ENCODE results near the gene CEMP1. TPM values are rescaled to one million over a fixed set of nuclear protein-coding genes. Genes with fewer than 3 reads are reported as not detected.
A peak's percentile ranks its signal among the peaks of the same experiment; 100 is the strongest.

CEMP1 gene
- total RNA-seq, 5 donors from 2014 or later (not counting 1 experiment from before 2014, with no cell fraction given) = 0.26 to 3.1 (median 1.1) TPM; not detected in 1

DNA sequence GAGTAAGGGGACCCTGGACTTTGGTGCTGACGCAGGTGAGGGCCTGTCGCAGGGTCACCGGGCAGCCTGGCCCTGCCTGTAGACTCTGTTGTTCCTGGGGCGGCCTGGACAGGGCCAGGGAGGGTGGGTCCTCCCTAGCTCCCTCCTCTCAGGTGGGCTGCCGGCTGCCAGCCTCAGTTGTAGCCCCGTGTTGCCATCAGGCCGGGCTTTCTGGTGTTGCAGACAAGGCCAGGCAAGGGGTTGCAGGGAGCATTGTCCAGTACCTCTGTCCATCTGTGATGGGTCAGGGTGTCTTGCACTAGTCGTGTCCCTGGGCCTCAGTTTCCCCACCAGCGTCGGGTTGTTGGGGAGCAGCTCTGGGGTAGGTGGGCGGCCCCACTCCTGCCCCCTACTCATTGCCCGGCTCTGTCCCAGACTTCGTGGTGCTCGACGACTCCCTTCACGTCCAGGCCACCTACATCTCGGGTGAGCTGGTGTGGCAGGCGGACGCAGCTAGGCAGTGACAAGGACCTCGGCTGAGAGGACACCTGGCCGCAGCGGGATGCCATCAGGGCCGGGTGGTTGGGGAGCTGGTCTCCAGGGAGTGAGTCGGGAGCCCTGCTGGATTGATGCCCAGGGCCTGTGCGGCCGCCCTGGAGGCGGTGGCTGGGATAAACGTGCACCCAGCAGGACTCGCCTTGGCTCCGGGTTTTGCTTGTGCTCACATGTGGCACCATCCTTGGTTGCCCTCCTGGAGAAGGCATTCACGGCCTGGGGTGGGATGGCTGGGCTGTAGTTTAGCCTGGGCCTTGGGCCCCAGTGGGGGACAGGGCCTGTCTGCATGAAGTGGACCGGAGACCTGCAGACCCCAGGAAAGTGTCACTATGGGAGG is 1.9 kb downstream of the CEMP1 start:
- peaks cover 9% of the 10 kb centered on the region for H3K36me3 Mint-ChIP-seq
- WGBS (ENCODE audit: insufficient coverage) = 95% methylated on average over 25 of the region's 32 CpGs
- POLR2A ChIA-PET = no interaction called here
- H3K27ac ChIP-seq (ENCODE audit: low read length) = no peak overlapping the region
- H3K27me3 Mint-ChIP-seq = no peaks in the 10 kb centered on the region
- peaks cover 19 to 23% (median 23%) of the 10 kb centered on the region in 3 donors for H3K4me1 Mint-ChIP-seq
- CTCF ChIA-PET = no interaction called here
- H3K36me3 ChIP-seq (ENCODE audit: control insufficient read depth in 2 of 2, extremely low read depth in 1 of 2, insufficient read depth in 1 of 2, low read length in 1 of 2) = peaks cover 5 to 43% of the 10 kb centered on the region in 2 donors
- H3K27ac Mint-ChIP-seq = peak overlapping the region in 1 of 2 donors; percentile 27
- peaks cover 0 to 29% of the 10 kb centered on the region in 2 experiments for H3K4me1 ChIP-seq (ENCODE audit: control insufficient read depth in 1 of 2, extremely low read depth in 1 of 2, insufficient read depth in 2 of 2, low read length in 2 of 2)
- H3K4me3 Mint-ChIP-seq = peak overlapping the region in 2 of 3 donors; percentile 24 to 96
- no peaks in the 10 kb centered on the region for H3K9me3 Mint-ChIP-seq
- no peak overlapping the region for H3K4me3 ChIP-seq (ENCODE audit: control insufficient read depth in 1 of 2, extremely low read depth in 1 of 2, low read length in 1 of 2)
- H3K27me3 ChIP-seq (replicated peaks in 1 of 2; ENCODE audit: control insufficient read depth in 2 of 2, extremely low read depth in 1 of 2, insufficient read depth in 2 of 2, low read length in 1 of 2) = no peaks in the 10 kb centered on the region
- ATAC-seq (replicated peaks in 1 of 4) = no peak
- no peak for DNase-seq
- no peaks in the 10 kb centered on the region for H3K9me3 ChIP-seq

DNA sequence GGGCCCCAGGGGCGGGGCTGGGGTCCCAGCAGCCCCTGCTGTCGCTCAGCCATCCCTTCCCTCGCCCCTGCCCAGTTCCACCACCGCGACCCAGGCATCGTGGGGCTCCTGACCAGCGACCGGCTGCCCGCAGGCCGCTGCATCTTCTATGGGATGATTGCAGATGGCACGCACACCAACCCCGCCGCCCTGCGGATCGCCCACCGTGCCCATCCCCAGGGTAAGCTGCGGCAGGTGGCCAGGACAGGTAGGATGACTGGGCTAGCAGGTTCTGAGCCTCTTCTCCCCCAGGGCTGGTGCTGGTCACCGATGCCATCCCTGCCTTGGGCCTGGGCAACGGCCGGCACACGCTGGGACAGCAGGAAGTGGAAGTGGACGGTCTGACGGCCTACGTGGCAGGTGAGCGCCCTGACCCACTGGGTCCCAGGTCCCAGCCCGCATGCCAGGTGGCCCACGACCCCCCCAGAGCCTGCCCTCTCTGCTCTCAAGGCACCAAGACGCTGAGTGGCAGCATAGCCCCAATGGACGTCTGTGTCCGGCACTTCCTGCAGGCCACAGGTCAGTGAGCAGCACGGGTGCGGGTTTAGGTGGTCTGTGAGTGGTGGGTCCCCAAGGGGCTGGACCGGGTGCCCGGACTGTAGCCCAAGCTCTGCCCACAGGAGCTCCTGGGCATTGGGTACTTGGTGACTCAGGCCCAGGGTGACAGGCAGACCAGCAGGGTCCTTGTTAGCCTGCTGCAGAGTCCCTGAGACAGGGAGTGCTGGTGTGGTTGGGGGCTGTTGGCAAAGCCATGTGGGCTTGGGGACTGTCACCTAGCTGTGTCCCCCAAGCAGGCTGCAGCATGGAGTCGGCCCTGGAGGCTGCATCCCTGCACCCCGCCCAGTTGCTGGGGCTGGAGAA is 2.8 kb downstream of the CEMP1 start:
- Mint-ChIP-seq H3K4me3 (no peak overlapping the region), H3K36me3 (peaks cover 14% of the 10 kb centered on the region), H3K9me3 (no peaks in the 10 kb centered on the region), H3K27me3 (no peaks in the 10 kb centered on the region), H3K27ac (no peak overlapping the region), H3K4me1 (peaks cover 23 to 25% (median 23%) of the 10 kb centered on the region in 3 donors)
- no peaks in the 10 kb centered on the region for H3K27me3 ChIP-seq (replicated peaks in 1 of 2; ENCODE audit: control insufficient read depth in 2 of 2, extremely low read depth in 1 of 2, insufficient read depth in 2 of 2, low read length in 1 of 2)
- 97% methylated on average over 33 of the region's 36 CpGs for WGBS (ENCODE audit: insufficient coverage)
- ChIA-PET CTCF (no interaction called here), POLR2A (no interaction called here)
- no peak overlapping the region for H3K27ac ChIP-seq (ENCODE audit: low read length)
- no peak overlapping the region for H3K4me3 ChIP-seq (ENCODE audit: control insufficient read depth in 1 of 2, extremely low read depth in 1 of 2, low read length in 1 of 2)
- H3K36me3 ChIP-seq (ENCODE audit: control insufficient read depth in 2 of 2, extremely low read depth in 1 of 2, insufficient read depth in 1 of 2, low read length in 1 of 2) = peaks cover 5 to 51% of the 10 kb centered on the region in 2 donors
- DNase-seq (no peak), ATAC-seq (replicated peaks in 1 of 4) (no peak)
- H3K4me1 ChIP-seq (ENCODE audit: control insufficient read depth in 1 of 2, extremely low read depth in 1 of 2, insufficient read depth in 2 of 2, low read length in 2 of 2) = peaks cover 0 to 26% of the 10 kb centered on the region in 2 experiments
- H3K9me3 ChIP-seq = no peaks in the 10 kb centered on the region

DNA sequence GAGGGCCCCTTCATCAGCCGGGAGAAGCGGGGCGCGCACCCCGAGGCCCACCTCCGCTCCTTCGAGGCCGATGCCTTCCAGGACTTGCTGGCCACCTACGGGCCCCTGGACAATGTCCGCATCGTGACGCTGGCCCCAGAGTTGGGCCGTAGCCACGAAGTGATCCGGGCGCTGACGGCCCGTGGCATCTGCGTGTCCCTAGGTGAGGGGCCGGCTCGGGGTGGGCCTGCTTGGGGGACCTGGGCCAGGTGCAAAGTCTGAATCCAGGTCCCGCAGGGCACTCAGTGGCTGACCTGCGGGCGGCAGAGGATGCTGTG is 3.5 kb downstream of the CEMP1 start:
- H3K36me3 ChIP-seq (ENCODE audit: control insufficient read depth in 2 of 2, extremely low read depth in 1 of 2, insufficient read depth in 1 of 2, low read length in 1 of 2) = peaks cover 5 to 56% of the 10 kb centered on the region in 2 donors
- H3K4me3 ChIP-seq (ENCODE audit: control insufficient read depth in 1 of 2, extremely low read depth in 1 of 2, low read length in 1 of 2) = no peak overlapping the region
- ChIA-PET CTCF (no interaction called here), POLR2A (interaction anchor here in 1 of 2 donors (0.7 kb wide), 1 partner anchor 1436 kb away, joined by 14 read pairs; no protein-coding TSS in a partner anchor)
- Mint-ChIP-seq H3K36me3 (peaks cover 14% of the 10 kb centered on the region), H3K9me3 (no peaks in the 10 kb centered on the region), H3K4me1 (peaks cover 21 to 23% (median 21%) of the 10 kb centered on the region in 3 donors), H3K27me3 (no peaks in the 10 kb centered on the region), H3K27ac (no peak overlapping the region), H3K4me3 (no peak overlapping the region)
- ATAC-seq (replicated peaks in 1 of 4) (no peak), DNase-seq (no peak)
- no peak overlapping the region for H3K27ac ChIP-seq (ENCODE audit: low read length)
- H3K9me3 ChIP-seq = no peaks in the 10 kb centered on the region
- H3K4me1 ChIP-seq (ENCODE audit: control insufficient read depth in 1 of 2, extremely low read depth in 1 of 2, insufficient read depth in 2 of 2, low read length in 2 of 2) = peaks cover 0 to 22% of the 10 kb centered on the region in 2 experiments
- 98% methylated on average over 22 of the region's 24 CpGs for WGBS (ENCODE audit: insufficient coverage)
- H3K27me3 ChIP-seq (replicated peaks in 1 of 2; ENCODE audit: control insufficient read depth in 2 of 2, extremely low read depth in 1 of 2, insufficient read depth in 2 of 2, low read length in 1 of 2) = no peaks in the 10 kb centered on the region

DNA sequence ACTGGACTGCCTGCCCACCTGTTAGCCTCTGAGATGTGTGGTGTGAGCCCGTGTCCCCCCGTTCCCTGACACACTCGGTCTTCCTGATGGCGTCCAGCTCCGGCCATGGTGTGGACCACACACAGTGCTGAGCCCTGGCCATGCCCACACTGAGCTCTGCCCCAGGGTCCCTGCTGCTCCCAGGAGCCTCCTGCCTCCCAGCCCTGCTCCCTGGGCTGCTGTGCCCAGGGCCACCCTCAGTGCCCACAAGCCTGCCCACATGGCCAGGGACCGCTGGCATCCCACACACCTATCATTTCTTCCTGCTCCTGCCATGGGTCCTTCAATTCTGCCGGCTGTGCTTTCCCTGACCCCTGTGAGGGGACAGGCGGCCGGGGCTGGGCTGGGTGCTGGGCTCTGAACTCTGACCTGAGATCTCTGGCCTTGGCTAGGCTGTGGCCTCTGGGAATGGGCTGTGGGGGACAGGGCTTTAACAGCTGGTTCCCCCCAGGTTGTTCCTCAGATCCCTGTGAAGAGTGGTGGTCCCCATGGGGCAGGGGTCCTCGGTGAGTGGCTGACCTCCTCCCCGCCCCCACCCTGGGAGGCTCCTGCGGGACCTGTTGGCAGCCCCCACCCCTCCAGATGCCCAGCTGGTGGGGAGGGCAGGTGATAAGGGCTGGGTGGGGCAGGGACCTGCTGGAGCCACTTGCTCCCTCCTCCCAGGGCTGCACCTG is 4.0 kb downstream of the CEMP1 start:
- 97% methylated on average over 5 of the region's 12 CpGs for WGBS (ENCODE audit: insufficient coverage)
- Histone ChIP-seq H3K27ac (ENCODE audit: low read length) (no peak overlapping the region), H3K27me3 (replicated peaks in 1 of 2; ENCODE audit: control insufficient read depth in 2 of 2, extremely low read depth in 1 of 2, insufficient read depth in 2 of 2, low read length in 1 of 2) (no peaks in the 10 kb centered on the region), H3K4me1 (ENCODE audit: control insufficient read depth in 1 of 2, extremely low read depth in 1 of 2, insufficient read depth in 2 of 2, low read length in 2 of 2) (peaks cover 0 to 17% of the 10 kb centered on the region in 2 experiments), H3K36me3 (ENCODE audit: control insufficient read depth in 2 of 2, extremely low read depth in 1 of 2, insufficient read depth in 1 of 2, low read length in 1 of 2) (peaks cover 5 to 56% of the 10 kb centered on the region in 2 donors), H3K4me3 (ENCODE audit: control insufficient read depth in 1 of 2, extremely low read depth in 1 of 2, low read length in 1 of 2) (no peak overlapping the region), H3K9me3 (no peaks in the 10 kb centered on the region)
- H3K27me3 Mint-ChIP-seq = no peaks in the 10 kb centered on the region
- ATAC-seq (replicated peaks in 1 of 4) = no peak
- H3K27ac Mint-ChIP-seq = no peak overlapping the region
- DNase-seq = no peak
- no peak overlapping the region for H3K4me3 Mint-ChIP-seq
- peaks cover 14% of the 10 kb centered on the region for H3K36me3 Mint-ChIP-seq
- peaks cover 19 to 20% (median 20%) of the 10 kb centered on the region in 3 donors for H3K4me1 Mint-ChIP-seq
- CTCF ChIA-PET = no interaction called here
- POLR2A ChIA-PET = interaction anchor here (0.6 to 0.7 kb wide), 2 partner anchors 9 to 1437 kb away, joined by 3 to 14 read pairs; no protein-coding TSS in a partner anchor
- H3K9me3 Mint-ChIP-seq = no peaks in the 10 kb centered on the region

DNA sequence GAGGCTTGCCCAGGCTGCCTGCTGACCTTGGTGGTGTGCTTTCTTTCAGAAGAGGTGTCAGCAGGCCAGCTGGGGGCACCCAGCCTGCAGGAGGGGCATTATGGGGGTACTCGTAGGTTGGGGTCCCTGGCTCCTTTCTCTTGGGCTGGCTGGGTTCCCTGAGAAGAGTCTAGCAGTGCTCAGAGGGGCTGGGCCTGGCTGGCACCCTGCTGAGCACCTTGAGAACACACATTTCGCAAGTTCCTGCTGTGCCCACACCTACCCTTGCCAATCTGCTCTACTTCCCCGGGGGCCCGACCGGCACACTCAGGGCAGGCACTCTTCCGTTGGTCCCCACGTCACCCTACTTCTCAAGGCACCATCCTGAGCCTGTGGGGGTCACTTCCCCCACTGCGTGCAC is 5.1 kb downstream of the CEMP1 start:
- H3K4me1 ChIP-seq (ENCODE audit: control insufficient read depth in 1 of 2, extremely low read depth in 1 of 2, insufficient read depth in 2 of 2, low read length in 2 of 2) = peaks cover 0 to 16% of the 10 kb centered on the region in 2 experiments
- H3K27ac ChIP-seq (ENCODE audit: low read length) = no peak overlapping the region
- ATAC-seq (replicated peaks in 1 of 4) = no peak
- H3K36me3 Mint-ChIP-seq = peaks cover 14% of the 10 kb centered on the region
- H3K4me1 Mint-ChIP-seq = peaks cover 18 to 20% (median 19%) of the 10 kb centered on the region in 3 donors
- no peaks in the 10 kb centered on the region for H3K27me3 Mint-ChIP-seq
- ChIA-PET CTCF (no interaction called here), POLR2A (no interaction called here)
- no peaks in the 10 kb centered on the region for H3K27me3 ChIP-seq (replicated peaks in 1 of 2; ENCODE audit: control insufficient read depth in 2 of 2, extremely low read depth in 1 of 2, insufficient read depth in 2 of 2, low read length in 1 of 2)
- H3K9me3 Mint-ChIP-seq = no peaks in the 10 kb centered on the region
- H3K4me3 ChIP-seq (ENCODE audit: control insufficient read depth in 1 of 2, extremely low read depth in 1 of 2, low read length in 1 of 2) = no peak overlapping the region
- no peaks in the 10 kb centered on the region for H3K9me3 ChIP-seq
- 91% methylated on average over 6 of the region's 8 CpGs for WGBS (ENCODE audit: insufficient coverage)
- H3K36me3 ChIP-seq (ENCODE audit: control insufficient read depth in 2 of 2, extremely low read depth in 1 of 2, insufficient read depth in 1 of 2, low read length in 1 of 2) = peaks cover 5 to 59% of the 10 kb centered on the region in 2 donors
- H3K27ac Mint-ChIP-seq = no peak overlapping the region
- H3K4me3 Mint-ChIP-seq = no peak overlapping the region
- DNase-seq = no peak

Data from T-cell (primary cell).